T47D (cell line): ENCODE data around the gene INHBB.

Experiments used
- DNase-seq, 2 experiments: peaks; one replicate each; pipeline versions ENCODE4 v3.0.0 to v3.0.0-alpha.2; 2011 to 2012; ENCODE audit warnings: low read depth in 1 of 2, low spot score in 1 of 2
- JUND ChIP-seq: IDR thresholded peaks from 2 replicates; pipeline ENCODE4 v1.6.1; 2012; ENCODE audit warnings: low read depth
- in situ Hi-C: cut with HindIII; loops from 2 replicates; pipeline ENCODE4 v1.10.0; 2016; ENCODE audit warnings: low sequenced_read_pairs, low pct_unique_long_range_greater_than_20kb

Gene INHBB

GRCh38 chr2:120346026-120346666, at the start of gene INHBB:
TSS of gene INHBB (plus strand) at chr2:120346136. CDS start at chr2:120346189, 53 bp downstream.
- DNase-seq, result no peak
- in situ Hi-C loops, result no loop called here
- TF ChIP-seq JUND, result no peak

- no peak for TF ChIP-seq JUND
- in situ Hi-C loops, result no loop called here
- DNase-seq, result no peak
Measured at GRCh38 chr2:120298173-120298835, 47.6 kb upstream of the INHBB start.

GRCh38 chr2:120299004-120299403, 46.9 kb upstream of the INHBB start:
- in situ Hi-C loops, result no loop called here
- TF ChIP-seq JUND, result no peak
- no peak for DNase-seq

- no peak for TF ChIP-seq JUND
- DNase-seq, result no peak
- in situ Hi-C loops, result no loop called here
Measured at GRCh38 chr2:120299561-120299960, 46.4 kb upstream of the INHBB start.

GRCh38 chr2:120300385-120300784, 45.6 kb upstream of the INHBB start:
- in situ Hi-C loops, result no loop called here
- no peak for DNase-seq
- TF ChIP-seq JUND, result no peak

- DNase-seq, result no peak
- no peak for TF ChIP-seq JUND
- in situ Hi-C loops, result no loop called here
Measured at GRCh38 chr2:120301284-120301683, 44.7 kb upstream of the INHBB start.

GRCh38 chr2:120302301-120302700, 43.6 kb upstream of the INHBB start:
- in situ Hi-C loops, result no loop called here
- TF ChIP-seq JUND, result no peak
- no peak for DNase-seq

GRCh38 chr2:120303177-120303576, 42.8 kb upstream of the INHBB start:
- no peak for TF ChIP-seq JUND
- in situ Hi-C loops, result no loop called here
- DNase-seq, result no peak

- no peak for TF ChIP-seq JUND
- in situ Hi-C loops, result no loop called here
- DNase-seq, result peak in 1 of 2 experiments; percentile 45
Measured at GRCh38 chr2:120305296-120305695, 40.6 kb upstream of the INHBB start.

- in situ Hi-C loops, result no loop called here
- no peak for TF ChIP-seq JUND
- DNase-seq, result no peak
Measured at GRCh38 chr2:120305937-120306490, 39.9 kb upstream of the INHBB start.

GRCh38 chr2:120307482-120307881, 38.5 kb upstream of the INHBB start:
- no peak for TF ChIP-seq JUND
- DNase-seq, result no peak
- in situ Hi-C loops, result no loop called here

- no peak for TF ChIP-seq JUND
- in situ Hi-C loops, result no loop called here
- no peak for DNase-seq
Measured at GRCh38 chr2:120308038-120308910, 37.7 kb upstream of the INHBB start.
